A673 (cell line): ENCODE data around the gene CETP.

Experiments
- EZH2 ChIP-seq: fragments of 200-600 bp; sonication (generic); IDR thresholded peaks from 2 replicates; pipeline ENCODE4 v1.6.1; 2017; ENCODE audit warnings: borderline replicate concordance, low read depth, mild to moderate bottlenecking, mixed read lengths, antibody characterized with exemption, low read length; ENCODE audit not compliant: poor library complexity, severe bottlenecking
- TF ChIP-seq, protein P1 (sequence below): fragments of 300-800, 200-600 bp; sonication (generic); conservative IDR thresholded peaks from 2 replicates; pipeline ENCODE4 v1.5.1; 2017; ENCODE audit warnings: low read depth, mild to moderate bottlenecking, antibody characterized with exemption, low read length, moderate library complexity, mixed read lengths

DNA sequence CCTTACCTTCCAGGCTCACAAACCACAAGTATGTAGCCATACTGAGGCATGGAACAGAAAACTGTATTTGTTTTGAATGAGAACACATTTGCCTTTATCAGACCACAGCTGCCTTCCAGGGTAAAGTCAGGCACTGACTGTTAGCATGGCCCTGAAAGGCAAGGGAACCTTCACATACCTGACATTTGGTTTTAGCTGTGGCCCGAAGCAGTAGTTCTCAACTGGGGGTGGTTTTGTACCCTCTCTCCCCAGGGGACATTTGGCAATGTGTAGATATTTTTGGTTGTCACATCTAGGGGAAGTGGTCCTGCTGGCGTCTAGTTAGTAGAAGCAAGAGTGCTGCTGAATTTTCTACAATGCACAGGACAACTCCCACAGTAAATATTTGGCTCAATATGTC, 20.7 kb upstream of the CETP start:
- TF ChIP-seq, protein P1, sequence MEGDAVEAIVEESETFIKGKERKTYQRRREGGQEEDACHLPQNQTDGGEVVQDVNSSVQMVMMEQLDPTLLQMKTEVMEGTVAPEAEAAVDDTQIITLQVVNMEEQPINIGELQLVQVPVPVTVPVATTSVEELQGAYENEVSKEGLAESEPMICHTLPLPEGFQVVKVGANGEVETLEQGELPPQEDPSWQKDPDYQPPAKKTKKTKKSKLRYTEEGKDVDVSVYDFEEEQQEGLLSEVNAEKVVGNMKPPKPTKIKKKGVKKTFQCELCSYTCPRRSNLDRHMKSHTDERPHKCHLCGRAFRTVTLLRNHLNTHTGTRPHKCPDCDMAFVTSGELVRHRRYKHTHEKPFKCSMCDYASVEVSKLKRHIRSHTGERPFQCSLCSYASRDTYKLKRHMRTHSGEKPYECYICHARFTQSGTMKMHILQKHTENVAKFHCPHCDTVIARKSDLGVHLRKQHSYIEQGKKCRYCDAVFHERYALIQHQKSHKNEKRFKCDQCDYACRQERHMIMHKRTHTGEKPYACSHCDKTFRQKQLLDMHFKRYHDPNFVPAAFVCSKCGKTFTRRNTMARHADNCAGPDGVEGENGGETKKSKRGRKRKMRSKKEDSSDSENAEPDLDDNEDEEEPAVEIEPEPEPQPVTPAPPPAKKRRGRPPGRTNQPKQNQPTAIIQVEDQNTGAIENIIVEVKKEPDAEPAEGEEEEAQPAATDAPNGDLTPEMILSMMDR: no peak
- no peak for TF ChIP-seq EZH2
